ENCODE measurements around the gene CCP110.

Gene CCP110

DNA sequence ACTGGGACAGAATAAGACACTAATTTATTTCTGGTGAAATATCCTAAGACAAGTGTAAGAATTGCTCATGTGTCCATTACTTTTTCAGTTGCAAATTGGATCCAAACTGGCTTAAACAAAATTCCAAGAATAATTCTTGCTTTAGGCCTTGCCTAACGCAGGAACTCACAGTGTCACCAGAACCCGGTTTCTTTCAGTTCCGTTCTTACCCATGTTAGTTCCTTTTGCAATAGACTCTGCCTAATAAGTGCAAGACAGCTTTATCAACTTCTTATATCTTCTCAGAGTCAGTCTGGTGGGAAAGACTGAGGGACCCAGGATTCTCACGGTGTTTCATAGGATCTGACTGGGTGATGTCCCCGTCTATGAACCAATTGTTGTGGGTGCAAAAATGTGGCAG lies 26.6 kb upstream of the CCP110 start:
- no peak for DNase-seq (ENCODE audit: low read depth)
- TF ChIP-seq, protein P1, sequence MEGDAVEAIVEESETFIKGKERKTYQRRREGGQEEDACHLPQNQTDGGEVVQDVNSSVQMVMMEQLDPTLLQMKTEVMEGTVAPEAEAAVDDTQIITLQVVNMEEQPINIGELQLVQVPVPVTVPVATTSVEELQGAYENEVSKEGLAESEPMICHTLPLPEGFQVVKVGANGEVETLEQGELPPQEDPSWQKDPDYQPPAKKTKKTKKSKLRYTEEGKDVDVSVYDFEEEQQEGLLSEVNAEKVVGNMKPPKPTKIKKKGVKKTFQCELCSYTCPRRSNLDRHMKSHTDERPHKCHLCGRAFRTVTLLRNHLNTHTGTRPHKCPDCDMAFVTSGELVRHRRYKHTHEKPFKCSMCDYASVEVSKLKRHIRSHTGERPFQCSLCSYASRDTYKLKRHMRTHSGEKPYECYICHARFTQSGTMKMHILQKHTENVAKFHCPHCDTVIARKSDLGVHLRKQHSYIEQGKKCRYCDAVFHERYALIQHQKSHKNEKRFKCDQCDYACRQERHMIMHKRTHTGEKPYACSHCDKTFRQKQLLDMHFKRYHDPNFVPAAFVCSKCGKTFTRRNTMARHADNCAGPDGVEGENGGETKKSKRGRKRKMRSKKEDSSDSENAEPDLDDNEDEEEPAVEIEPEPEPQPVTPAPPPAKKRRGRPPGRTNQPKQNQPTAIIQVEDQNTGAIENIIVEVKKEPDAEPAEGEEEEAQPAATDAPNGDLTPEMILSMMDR (IDR thresholded peaks at IDR 0.05; ENCODE audit: insufficient read depth, low read depth, low read length, missing control alignments): no peak
- no peak overlapping the region for H3K4me3 ChIP-seq (ENCODE audit: low read length)

DNA sequence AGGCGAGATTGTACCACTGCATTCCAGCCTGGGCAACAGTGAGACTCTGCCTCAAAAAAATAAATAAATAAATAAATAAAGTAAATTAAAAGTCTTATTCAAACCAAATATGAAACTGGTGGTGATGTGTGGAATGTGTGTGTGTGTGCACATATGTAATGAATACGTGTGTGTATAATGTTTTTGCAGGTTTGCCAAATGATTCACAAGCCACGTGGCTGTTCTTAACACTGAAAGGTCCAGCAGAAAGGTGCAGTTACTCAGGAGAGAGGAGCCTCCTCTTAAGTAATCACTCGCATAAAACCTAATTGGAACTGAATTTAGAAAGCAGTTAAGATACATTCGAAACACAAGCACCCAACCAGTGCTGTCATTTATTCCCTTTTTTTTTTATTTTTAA lies 24.7 kb upstream of the CCP110 start:
- DNase-seq (ENCODE audit: low read depth): peak; percentile 58
- TF ChIP-seq, protein P1 (IDR thresholded peaks at IDR 0.05; ENCODE audit: insufficient read depth, low read depth, low read length, missing control alignments): no peak

GRCh38 chr16:19499481-19499880 lies 24.3 kb upstream of the CCP110 start:
- DNase-seq (ENCODE audit: low read depth): peak; percentile 78
- TF ChIP-seq, protein P1 (IDR thresholded peaks at IDR 0.05; ENCODE audit: insufficient read depth, low read depth, low read length, missing control alignments): no peak
- no peak overlapping the region for H3K4me3 ChIP-seq (ENCODE audit: low read length)

More for the DNA sequence above, 24.7 kb upstream of the CCP110 start:
- no peak overlapping the region for H3K4me3 ChIP-seq (ENCODE audit: low read length)

DNA sequence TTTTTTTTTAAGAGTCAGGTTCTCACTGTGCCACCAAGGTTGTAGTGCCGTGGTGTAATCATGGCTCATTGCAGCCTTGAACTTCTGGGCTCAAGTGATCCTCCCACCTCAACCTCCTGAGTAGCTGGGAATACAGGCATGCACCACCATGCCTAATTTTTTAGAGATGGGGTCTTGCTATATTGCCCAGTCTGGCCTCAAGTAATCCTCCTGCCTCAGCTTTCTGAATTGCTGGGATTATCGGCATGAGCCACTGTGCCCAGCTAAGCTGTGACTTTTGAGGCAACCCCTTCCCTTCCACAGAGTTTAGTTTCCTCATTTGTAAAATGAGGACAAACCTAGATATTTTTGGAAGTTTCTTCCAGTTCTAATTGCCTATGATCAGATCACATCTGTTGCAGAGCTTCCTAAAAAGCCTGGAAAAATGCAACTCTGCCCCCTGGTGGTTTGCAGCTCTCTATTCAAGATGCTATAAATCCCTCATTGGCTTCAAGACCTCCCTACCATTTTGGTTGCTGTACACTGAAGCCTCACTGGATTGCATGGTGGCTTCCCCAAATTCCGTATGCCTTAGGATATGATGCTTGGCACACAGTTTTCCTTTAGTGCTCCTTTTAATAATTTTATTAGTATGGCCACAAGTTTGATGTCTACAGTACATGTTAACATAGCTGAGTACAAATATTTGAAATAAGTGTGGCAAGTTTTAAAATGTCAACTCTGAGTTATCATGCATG lies 21.2 kb upstream of the CCP110 start:
- H3K4me3 ChIP-seq (ENCODE audit: low read length): no peak overlapping the region
- TF ChIP-seq, protein P1 (IDR thresholded peaks at IDR 0.05; ENCODE audit: insufficient read depth, low read depth, low read length, missing control alignments): peak; percentile 75
- DNase-seq (ENCODE audit: low read depth): peak; percentile 79

DNA sequence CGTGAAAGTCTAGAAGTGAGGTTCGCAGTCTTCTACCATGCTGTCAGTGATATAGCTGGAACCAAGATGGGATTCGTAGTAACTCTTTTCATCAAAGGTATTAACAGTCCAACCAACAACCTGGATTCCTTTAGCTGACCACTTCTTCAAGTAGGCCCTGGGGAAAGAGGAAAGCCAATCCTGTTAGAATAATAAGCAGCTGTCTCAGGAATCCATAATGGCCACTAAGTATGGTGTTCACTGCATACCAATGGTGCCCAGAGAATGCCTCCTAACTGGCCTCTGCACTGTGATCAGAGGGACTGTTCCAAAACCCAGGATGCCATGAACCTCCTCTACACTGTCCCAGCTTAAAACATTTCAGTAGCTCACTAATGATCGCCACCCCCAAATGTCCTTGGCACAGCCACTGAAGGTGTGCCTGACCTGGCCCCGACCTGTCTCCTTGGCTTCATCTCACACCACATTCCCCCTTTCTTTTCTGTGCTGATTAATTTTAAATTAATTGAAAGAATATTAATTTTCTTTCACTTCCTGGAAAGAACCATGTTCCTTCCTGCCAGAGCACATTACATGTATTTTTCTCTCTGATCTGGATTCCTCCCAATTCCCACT lies 20.2 kb upstream of the CCP110 start:
- TF ChIP-seq, protein P1 (IDR thresholded peaks at IDR 0.05; ENCODE audit: insufficient read depth, low read depth, low read length, missing control alignments): no peak
- no peak overlapping the region for H3K4me3 ChIP-seq (ENCODE audit: low read length)
- no peak for DNase-seq (ENCODE audit: low read depth)

- H3K4me3 ChIP-seq (ENCODE audit: low read length): no peak overlapping the region
- TF ChIP-seq, protein P1 (IDR thresholded peaks at IDR 0.05; ENCODE audit: insufficient read depth, low read depth, low read length, missing control alignments): no peak
- DNase-seq (ENCODE audit: low read depth): no peak
Observed at GRCh38 chr16:19505600-19506303, 18.0 kb upstream of the CCP110 start.
